HG03060 (cell line): Measurements from ENCODE around the gene DDX39A.
"Not testable (repeated sequence)": the region's sequence is repeated elsewhere in the genome, so short reads cannot be mapped to it uniquely, and the experiment has no call there.

ENCODE experiments used
- ATAC-seq: cut with Tn5 transposase; IDR thresholded peaks from one replicate; pipeline ENCODE4 v1.9.1; 2021; ENCODE audit warnings: low read depth, moderate number of reproducible peaks; ENCODE audit not compliant: unreplicated experiment

Gene DDX39A

GRCh38 chr19:14395262-14395661, 23.9 kb downstream of the DDX39A start:
- ATAC-seq = no peak

GRCh38 chr19:14394167-14394566, 25.0 kb downstream of the DDX39A start:
- no peak for ATAC-seq

GRCh38 chr19:14393329-14393728, 25.8 kb downstream of the DDX39A start:
- no peak for ATAC-seq

GRCh38 chr19:14391156-14391821, 27.9 kb downstream of the DDX39A start:
- ATAC-seq = no peak

GRCh38 chr19:14390548-14390947, 28.6 kb downstream of the DDX39A start:
- ATAC-seq = no peak

- ATAC-seq = no peak
These were observed 33.6 kb downstream of the DDX39A start for GRCh38 chr19:14385492-14385891.

GRCh38 chr19:14383661-14384555, 35.2 kb downstream of the DDX39A start:
- no peak for ATAC-seq

GRCh38 chr19:14381689-14382474, 37.3 kb downstream of the DDX39A start:
- ATAC-seq = no peak

- ATAC-seq = no peak
These were observed 39.7 kb downstream of the DDX39A start for GRCh38 chr19:14379294-14380065.

- no peak for ATAC-seq
These were observed 40.3 kb downstream of the DDX39A start for GRCh38 chr19:14378890-14379289.

- no peak for ATAC-seq
These were observed 41.2 kb downstream of the DDX39A start for GRCh38 chr19:14377883-14378328.

GRCh38 chr19:14375582-14376291, 43.4 kb downstream of the DDX39A start:
- ATAC-seq = no peak

GRCh38 chr19:14375055-14375581, 44.0 kb downstream of the DDX39A start:
- ATAC-seq = no peak

- not testable (repeated sequence) for ATAC-seq
These were observed 44.8 kb downstream of the DDX39A start for GRCh38 chr19:14374313-14374712.

- not testable (repeated sequence) for ATAC-seq
These were observed 46.6 kb downstream of the DDX39A start for GRCh38 chr19:14372384-14373077.

GRCh38 chr19:14371301-14371821, 47.8 kb downstream of the DDX39A start:
- no peak for ATAC-seq

GRCh38 chr19:14370940-14371280, 48.2 kb downstream of the DDX39A start:
- no peak for ATAC-seq

GRCh38 chr19:14370169-14370939, 48.8 kb downstream of the DDX39A start:
- no peak for ATAC-seq
